Left lung (tissue), 10 donors: Measurements from ENCODE around the gene ANGPTL8. TPM values are rescaled to one million over a fixed set of nuclear protein-coding genes. Genes with fewer than 3 reads are reported as not detected.

ENCODE experiments used
- ATAC-seq: fragments of 200-7000 bp; cut with Tn5 transposase; one replicate; pipeline ENCODE4 v1.9.1; 2020; ENCODE audit warnings: moderate library complexity
- DNase-seq, 4 donors: peaks; one replicate each; pipeline ENCODE4 v3.0.0-alpha.2; 2013 to 2020
- H3K27ac ChIP-seq, 2 donors: fragments of 200-600 bp; sonication (generic) in 1 of 2; one replicate each; pipeline versions ENCODE4 v1.5.0 to v1.8.0; 2020 to 2021
- H3K27me3 ChIP-seq, 2 donors: fragments of 200-600 bp; sonication (generic) in 1 of 2; one replicate each; pipeline versions ENCODE4 v1.5.0 to v1.8.0; 2020 to 2021
- H3K36me3 ChIP-seq, 2 donors: fragments of 200-600 bp; sonication (generic) in 1 of 2; one replicate each; pipeline versions ENCODE4 v1.5.0 to v1.8.0; 2020 to 2021
- H3K4me1 ChIP-seq, 2 donors: fragments of 200-600 bp; one replicate each; pipeline ENCODE4 v1.8.0; 2021
- H3K4me3 ChIP-seq, 2 donors: fragments of 200-600 bp; sonication (generic) in 1 of 2; one replicate each; pipeline versions ENCODE4 v1.5.0 to v1.8.0; 2020 to 2021; ENCODE audit warnings: mild to moderate bottlenecking in 1 of 2
- H3K9me3 ChIP-seq, 2 donors: fragments of 200-600 bp; sonication (generic) in 1 of 2; one replicate each; pipeline versions ENCODE4 v1.5.0 to v1.8.0; 2020 to 2021
- CTCF ChIP-seq, 2 donors: fragments of 200-600 bp; sonication (generic) in 1 of 2; IDR thresholded peaks; one replicate each; pipeline versions ENCODE4 v1.5.0 to v1.8.0; 2021; ENCODE audit warnings: antibody characterized with exemption in 2 of 2
- intact Hi-C, 2 donors: fragments of 100-400 bp; cut with DNase I; formaldehyde crosslinking; loops; one replicate each; pipeline versions ENCODE4 v1.11.2 to v1.14.2; 2022
- polyA plus RNA-seq, 6 donors: library from polyadenylated mRNA; unstranded; fragments of 120-200 nt; gene quantifications; one replicate each; pipeline ENCODE4 v1.2.1, GENCODE V29; 2013; ENCODE audit not compliant: insufficient read length in 6 of 6
- total RNA-seq, 2 donors: library from RNA; stranded (reverse); fragmentation: NEBNext Ultra II Directional; extraction: Animal tissue kit (Norgen Biotek cat#: 25700); gene quantifications; one replicate each; pipeline ENCODE4 v1.2.1, GENCODE V29; 2021
- donor health status: DM: no; HTN: yes; CAD: no.
- donor health status: DM: no; HTN: no; CAD: no.

Gene ANGPTL8
- total and polyA plus RNA-seq, 8 donors, result 0.49 to 1.3 (median 1.0) TPM; not detected in 2

- intact Hi-C loops, result no loop called here
- no peak for TF ChIP-seq CTCF (IDR thresholded peaks at IDR 0.05)
- H3K27me3 ChIP-seq, result peaks cover 0 to 31% of the 10 kb centered on the region in 2 donors
- ATAC-seq (no peak), DNase-seq (no peak)
- H3K4me1 ChIP-seq, result peaks cover 3 to 23% of the 10 kb centered on the region in 2 donors
- H3K27ac ChIP-seq, result peak overlapping the region in 1 of 2 donors; percentile 45
- no peaks in the 10 kb centered on the region for H3K9me3 ChIP-seq
- no peak overlapping the region for H3K4me3 ChIP-seq
- no peaks in the 10 kb centered on the region for H3K36me3 ChIP-seq
Measured at GRCh38 chr19:11267316-11268085, 28.1 kb downstream of the ANGPTL8 start.

GRCh38 chr19:11268783-11269267 lies 29.4 kb downstream of the ANGPTL8 start:
- peak; percentile 4 for ATAC-seq
- DNase-seq, result peak in 1 of 4 donors; percentile 72
- Histone ChIP-seq H3K4me1 (peaks cover 3 to 18% of the 10 kb centered on the region in 2 donors), H3K36me3 (no peaks in the 10 kb centered on the region), H3K27ac (peak overlapping the region; percentile 55 to 77), H3K4me3 (no peak overlapping the region), H3K27me3 (peaks cover 0 to 18% of the 10 kb centered on the region in 2 donors), H3K9me3 (no peaks in the 10 kb centered on the region)
- intact Hi-C loops, result no loop called here
- TF ChIP-seq CTCF (IDR thresholded peaks at IDR 0.05), result no peak

GRCh38 chr19:11269408-11269807 lies 30.0 kb downstream of the ANGPTL8 start:
- Histone ChIP-seq H3K36me3 (no peaks in the 10 kb centered on the region), H3K27ac (peak overlapping the region; percentile 55 to 77), H3K27me3 (peaks cover 0 to 12% of the 10 kb centered on the region in 2 donors), H3K4me1 (peaks cover 3 to 16% of the 10 kb centered on the region in 2 donors), H3K9me3 (no peaks in the 10 kb centered on the region), H3K4me3 (no peak overlapping the region)
- ATAC-seq (no peak), DNase-seq (no peak)
- intact Hi-C loops, result no loop called here
- no peak for TF ChIP-seq CTCF (IDR thresholded peaks at IDR 0.05)

GRCh38 chr19:11273296-11273695 lies 33.9 kb downstream of the ANGPTL8 start:
- no peak for DNase-seq
- H3K27me3 ChIP-seq, result peaks cover 0 to 31% of the 10 kb centered on the region in 2 donors
- ATAC-seq, result no peak
- no peak overlapping the region for H3K4me3 ChIP-seq
- H3K36me3 ChIP-seq, result no peaks in the 10 kb centered on the region
- intact Hi-C loops, result no loop called here
- no peak for TF ChIP-seq CTCF (IDR thresholded peaks at IDR 0.05)
- no peak overlapping the region for H3K27ac ChIP-seq
- no peaks in the 10 kb centered on the region for H3K4me1 ChIP-seq
- no peaks in the 10 kb centered on the region for H3K9me3 ChIP-seq

GRCh38 chr19:11273989-11274388 lies 34.6 kb downstream of the ANGPTL8 start:
- no peak for ATAC-seq
- Histone ChIP-seq H3K36me3 (no peaks in the 10 kb centered on the region), H3K9me3 (no peaks in the 10 kb centered on the region), H3K27ac (no peak overlapping the region), H3K27me3 (peaks cover 0 to 33% of the 10 kb centered on the region in 2 donors), H3K4me1 (peaks cover 0 to 2% of the 10 kb centered on the region in 2 donors), H3K4me3 (no peak overlapping the region)
- no peak for DNase-seq
- intact Hi-C loops, result no loop called here
- TF ChIP-seq CTCF (IDR thresholded peaks at IDR 0.05), result no peak
